KMS-11 (cell line): Measurements from ENCODE around the gene SARS1.

Source experiments
- H2AFZ ChIP-seq: fragments of 200-600 bp; sonication (generic); 2 replicates; pipeline ENCODE4 v1.6.1; 2016; ENCODE audit warnings: antibody characterized with exemption, mixed run types, low read depth
- H3K27ac ChIP-seq: fragments of 200-600 bp; sonication (generic); 2 replicates; pipeline ENCODE4 v1.6.1; 2016; ENCODE audit warnings: mild to moderate bottlenecking, mixed run types
- H3K27me3 ChIP-seq: fragments of 200-600 bp; sonication (generic); 2 replicates; pipeline ENCODE4 v1.6.1; 2017; ENCODE audit warnings: mild to moderate bottlenecking, low read depth, mixed run types, moderate library complexity; ENCODE audit not compliant: insufficient read depth
- H3K36me3 ChIP-seq: fragments of 200-600 bp; sonication (generic); 2 replicates; pipeline ENCODE4 v1.6.1; 2017; ENCODE audit warnings: mild to moderate bottlenecking, mixed run types; ENCODE audit not compliant: insufficient read depth
- H3K4me1 ChIP-seq: fragments of 200-600 bp; sonication (generic); 2 replicates; pipeline ENCODE4 v1.6.1; 2016; ENCODE audit warnings: mild to moderate bottlenecking, low read depth, mixed run types; ENCODE audit not compliant: poor library complexity, severe bottlenecking
- H3K4me2 ChIP-seq: fragments of 200-600 bp; sonication (generic); 2 replicates; pipeline ENCODE4 v1.7.0; 2016; ENCODE audit warnings: mild to moderate bottlenecking, mixed run types
- H3K4me3 ChIP-seq: fragments of 200-600 bp; sonication (generic); IDR thresholded peaks from 2 replicates; pipeline ENCODE4 v1.6.1; 2017; ENCODE audit warnings: low read depth, low read length, mixed read lengths; ENCODE audit not compliant: insufficient read depth
- H3K79me2 ChIP-seq: fragments of 200-600 bp; sonication (generic); 2 replicates; pipeline ENCODE4 v1.6.1; 2016; ENCODE audit warnings: low read depth, mixed run types; ENCODE audit not compliant: insufficient read depth
- H3K9ac ChIP-seq: fragments of 200-600 bp; sonication (generic); 2 replicates; pipeline ENCODE4 v1.6.1; 2016; ENCODE audit warnings: mild to moderate bottlenecking, mixed run types
- H4K20me1 ChIP-seq: fragments of 200-600 bp; sonication (generic); 2 replicates; pipeline ENCODE4 v1.6.1; 2016; ENCODE audit warnings: mild to moderate bottlenecking, mixed run types; ENCODE audit not compliant: insufficient read depth
- CTCF ChIP-seq: fragments of 200-600 bp; sonication (generic); conservative IDR thresholded peaks from 2 replicates; pipeline ENCODE4 v1.6.1; 2017; ENCODE audit warnings: low read depth, mild to moderate bottlenecking, antibody characterized with exemption, low read length, moderate library complexity, mixed read lengths

SARS1 gene

GRCh38 chr1:109213824-109214693 is at the start of gene SARS1:
Gene SARS1 (plus strand): TSS chr1:109213918. CDS start chr1:109213993, 75 bp downstream.
- peaks cover 28% of the 10 kb centered on the region for H3K4me1 ChIP-seq
- peak within 1 kb of the TSS; percentile 63 for H3K27ac ChIP-seq
- H3K4me2 ChIP-seq = peak within 1 kb of the TSS; percentile 88
- no peaks in the 10 kb centered on the region for H3K27me3 ChIP-seq
- TF ChIP-seq CTCF = no peak
- peak within 1 kb of the TSS; percentile 99 for H3K4me3 ChIP-seq
- peak within 1 kb of the TSS; percentile 63 for H3K9ac ChIP-seq
- peaks cover 51% of the 10 kb centered on the region for H3K79me2 ChIP-seq
- no peaks in the 10 kb centered on the region; the same call in 1 of the 2 replicates for H3K36me3 ChIP-seq
- H2AFZ ChIP-seq = peak within 1 kb of the TSS; percentile 86
- H4K20me1 ChIP-seq = peaks cover 22% of the 10 kb centered on the region; the same call in 1 of the 2 replicates

- H3K79me2 ChIP-seq = no peaks in the 10 kb centered on the region
- no peak for TF ChIP-seq CTCF
- H2AFZ ChIP-seq = no peak overlapping the region
These were observed 49.2 kb upstream of the SARS1 start for GRCh38 chr1:109164538-109164937.

GRCh38 chr1:109167001-109167506 is 46.7 kb upstream of the SARS1 start:
- H3K4me3 ChIP-seq = no peak overlapping the region
- TF ChIP-seq CTCF = no peak
- H3K79me2 ChIP-seq = no peaks in the 10 kb centered on the region
- H3K36me3 ChIP-seq = no peaks in the 10 kb centered on the region
- no peaks in the 10 kb centered on the region for H3K27me3 ChIP-seq
- H3K4me2 ChIP-seq = no peak overlapping the region
- no peaks in the 10 kb centered on the region for H4K20me1 ChIP-seq
- peaks cover 11% of the 10 kb centered on the region for H3K4me1 ChIP-seq
- no peak overlapping the region for H3K9ac ChIP-seq
- no peak overlapping the region for H2AFZ ChIP-seq
- no peak overlapping the region for H3K27ac ChIP-seq

More at GRCh38 chr1:109164538-109164937, 49.2 kb upstream of the SARS1 start:
- no peaks in the 10 kb centered on the region for H4K20me1 ChIP-seq
- H3K4me1 ChIP-seq = peaks cover 14% of the 10 kb centered on the region
- H3K4me3 ChIP-seq = no peak overlapping the region
- no peak overlapping the region for H3K27ac ChIP-seq
- no peak overlapping the region for H3K9ac ChIP-seq
- H3K4me2 ChIP-seq = no peak overlapping the region
- H3K36me3 ChIP-seq = no peaks in the 10 kb centered on the region
- no peaks in the 10 kb centered on the region for H3K27me3 ChIP-seq

- Histone ChIP-seq H3K79me2 (no peaks in the 10 kb centered on the region), H2AFZ (no peak overlapping the region), H3K9ac (no peak overlapping the region), H3K4me2 (no peak overlapping the region), H3K4me1 (no peaks in the 10 kb centered on the region), H3K27ac (no peak overlapping the region), H3K27me3 (no peaks in the 10 kb centered on the region), H3K4me3 (no peak overlapping the region), H3K36me3 (no peaks in the 10 kb centered on the region), H4K20me1 (no peaks in the 10 kb centered on the region)
- no peak for TF ChIP-seq CTCF
These were observed 43.5 kb upstream of the SARS1 start for GRCh38 chr1:109170035-109170764.
